ENCODE measurements around the gene ZSCAN18. TPM values are rescaled to one million over a fixed set of nuclear protein-coding genes. Genes with fewer than 3 reads are reported as not detected.

The ZSCAN18 gene
- total and polyA plus RNA-seq, 2 donors (not counting 1 experiment from before 2014, with no cell fraction given): 81.0 to 90.5 TPM

- H3K27me3 Mint-ChIP-seq: peaks cover 16% of the 10 kb centered on the region
- Histone ChIP-seq H3K79me2 (ENCODE audit: control insufficient read depth, insufficient read depth, low read length) (peaks cover 5% of the 10 kb centered on the region), H3K27me3 (replicated peaks in 1 of 4; ENCODE audit: control extremely low read depth in 1 of 4, control insufficient read depth in 3 of 4, insufficient read depth in 4 of 4, low read length in 3 of 4) (peaks cover 0 to 14% (median 2%) of the 10 kb centered on the region in 4 experiments), H2AFZ (ENCODE audit: insufficient read depth, low read depth, low read length, poor library complexity, severe bottlenecking) (no peak overlapping the region), H3K9me3 (ENCODE audit: control extremely low read depth in 1 of 3, control insufficient read depth in 2 of 3, insufficient read depth in 1 of 3, low read length in 2 of 3) (peaks cover 0 to 97% (median 9%) of the 10 kb centered on the region in 3 donors), H3K27ac (ENCODE audit: low read length in 2 of 2) (no peak overlapping the region), H4K20me1 (ENCODE audit: control insufficient read depth, insufficient read depth, low read length, poor library complexity, severe bottlenecking) (no peaks in the 10 kb centered on the region), H3K4me3 (ENCODE audit: control extremely low read depth in 1 of 5, extremely low read depth in 1 of 5, insufficient read depth in 1 of 5, low read depth in 2 of 5, low read length in 4 of 5) (no peak overlapping the region), H3K36me3 (replicated peaks in 1 of 2; ENCODE audit: control extremely low read depth in 1 of 2, control insufficient read depth in 1 of 2, extremely low read depth in 1 of 2, insufficient read depth in 2 of 2, low read length in 1 of 2) (no peaks in the 10 kb centered on the region), H3K4me2 (replicated peaks; ENCODE audit: low read depth, low read length, poor library complexity, severe bottlenecking) (no peak overlapping the region), H3K4me1 (ENCODE audit: control insufficient read depth in 2 of 2, insufficient read depth in 2 of 2, low read length in 2 of 2) (peaks cover 8 to 16% of the 10 kb centered on the region in 2 donors), H3K9ac (ENCODE audit: low read length) (no peak overlapping the region)
- intact Hi-C loops (cut with micrococcal nuclease): no loop called here
- peaks cover 10% of the 10 kb centered on the region for H3K9me3 Mint-ChIP-seq (ENCODE audit: insufficient read depth)
- 90% methylated on average over 6 of the region's 8 CpGs for WGBS (ENCODE audit: insufficient coverage)
- ATAC-seq (ENCODE audit: low read depth) (no peak), DNase-seq (no peak)
- POLR2A ChIA-PET: no interaction called here
- no peak for TF ChIP-seq CTCF (IDR thresholded peaks at IDR 0.05)
- no peak for TF ChIP-seq EZH2 (IDR thresholded peaks at IDR 0.05; ENCODE audit: borderline replicate concordance, insufficient read depth, low read depth, low read length, poor library complexity, severe bottlenecking)
- no peak overlapping the region for H3K27ac Mint-ChIP-seq
- CTCF ChIA-PET: interaction anchor here (1.1 kb wide), 1 partner anchor 99 kb away, joined by 3 read pairs; no protein-coding TSS in a partner anchor
- H3K4me3 Mint-ChIP-seq: peak overlapping the region; percentile 16
- H3K4me1 Mint-ChIP-seq: peaks cover 14% of the 10 kb centered on the region
Measured at GRCh38 chr19:58056261-58056660, 41.8 kb downstream of the ZSCAN18 start.
